Measurements from ENCODE around the gene XKR3.
A peak's percentile ranks its signal among the peaks of the same experiment; 100 is the strongest.
"Not testable (repeated sequence)": the region's sequence is repeated elsewhere in the genome, so short reads cannot be mapped to it uniquely, and the experiment has no call there.

Gene XKR3

GRCh38 chr22:16824716-16825687, at the start of gene XKR3:
Gene XKR3, minus strand, starts transcription at chr22:16825411. Its CDS starts 17,338 bp downstream, at chr22:16808073.
- DNase-seq = peak; percentile 44

- DNase-seq = not testable (repeated sequence)
Observed at GRCh38 chr22:16869640-16870039, 44.4 kb upstream of the XKR3 start.

- DNase-seq = no peak
Observed at GRCh38 chr22:16866167-16866566, 41.0 kb upstream of the XKR3 start.

- not testable (repeated sequence) for DNase-seq
Observed at GRCh38 chr22:16856851-16857250, 31.6 kb upstream of the XKR3 start.

- DNase-seq = no peak
Observed at GRCh38 chr22:16854631-16855030, 29.4 kb upstream of the XKR3 start.

GRCh38 chr22:16851268-16851996, 26.2 kb upstream of the XKR3 start:
- DNase-seq = not testable (repeated sequence)

GRCh38 chr22:16847271-16847670, 22.1 kb upstream of the XKR3 start:
- DNase-seq = no peak

GRCh38 chr22:16845881-16846280, 20.7 kb upstream of the XKR3 start:
- no peak for DNase-seq

GRCh38 chr22:16845465-16845864, 20.3 kb upstream of the XKR3 start:
- DNase-seq = no peak

GRCh38 chr22:16844529-16844928, 19.3 kb upstream of the XKR3 start:
- DNase-seq = no peak

GRCh38 chr22:16838073-16838472, 12.9 kb upstream of the XKR3 start:
- no peak for DNase-seq

- no peak for DNase-seq
Observed at GRCh38 chr22:16834971-16835370, 9.8 kb upstream of the XKR3 start.

GRCh38 chr22:16831257-16831656, 6.0 kb upstream of the XKR3 start:
- no peak for DNase-seq

GRCh38 chr22:16829985-16830384, 4.8 kb upstream of the XKR3 start:
- no peak for DNase-seq

- no peak for DNase-seq
Observed at GRCh38 chr22:16828876-16829275, 3.7 kb upstream of the XKR3 start.

GRCh38 chr22:16827506-16827905, 2.3 kb upstream of the XKR3 start:
- no peak for DNase-seq

- no peak for DNase-seq
Observed at GRCh38 chr22:16819249-16819648, 6.0 kb downstream of the XKR3 start.

GRCh38 chr22:16818538-16818937, 6.7 kb downstream of the XKR3 start:
- no peak for DNase-seq

GRCh38 chr22:16815073-16815472, 10.1 kb downstream of the XKR3 start:
- DNase-seq = no peak

- no peak for DNase-seq
Observed at GRCh38 chr22:16810188-16810802, 14.9 kb downstream of the XKR3 start.

- no peak for DNase-seq
Observed at GRCh38 chr22:16808744-16809143, 16.5 kb downstream of the XKR3 start.

GRCh38 chr22:16807109-16807508, 18.1 kb downstream of the XKR3 start:
- no peak for DNase-seq

- DNase-seq = no peak
Observed at GRCh38 chr22:16806401-16806800, 18.8 kb downstream of the XKR3 start.

Data from activated CD4-positive, alpha-beta T cell treated with anti-CD3 and anti-CD28 coated beads, Interleukin-2, Interleukin-6, amounts not matched to agents 100 ng/mL and 50 ng/mL, durations not matched to agents 16 hours and 8 hours (primary cell).